ENCODE results near the gene SMAD2.

- no peak for TF ChIP-seq CTCF (IDR thresholded peaks at IDR 0.05)
- TF ChIP-seq POLR2A (IDR thresholded peaks at IDR 0.05) = no peak
These were observed 37.4 kb downstream of the SMAD2 start for GRCh38 chr18:47893047-47893446.

Data from adrenal gland (tissue), 5 donors.